HCT116 (cell line): ENCODE measurements around the gene HIGD1A. TPM values are rescaled to one million over a fixed set of nuclear protein-coding genes. Genes with fewer than 3 reads are reported as not detected.

Experiments used
- ATAC-seq: fragments of 200-7000 bp; cut with Tn5 transposase; 2 replicates; pipeline ENCODE4 v1.9.1; 2020; ENCODE audit warnings: mild to moderate bottlenecking, moderate library complexity
- BruUV-seq: library from RNA; stranded (reverse); fragments of 400-500 nt; replicated peaks from 2 replicates; lab custom pipeline; 2021; lab: Mats Ljungman, UMichigan
- CTCF ChIA-PET: fragments of 300-600 bp; sonication (Branson Sonifier 250); formaldehyde crosslinking; loops from one replicate; lab custom pipeline; 2021; ENCODE audit warnings: antibody characterized with exemption; lab: Charles Lee
- POLR2A ChIA-PET: fragments of 300-600, 350-600 bp; sonication (Branson Sonifier 250); formaldehyde crosslinking; loops from one replicate; lab custom pipeline; 2021; ENCODE audit warnings: antibody characterized with exemption; lab: Charles Lee
- RAD21 ChIA-PET, 2 experiments: fragments of 300-600 bp; sonication (Branson Sonifier 250); formaldehyde crosslinking; loops; one replicate each; lab custom pipeline; 2023; ENCODE audit warnings: low total read pairs in 2 of 2; ENCODE audit not compliant: uncharacterized antibody in 2 of 2, unreplicated experiment in 2 of 2, low non-redundant PET in 1 of 2; lab: Charles Lee
- DNase-seq: peaks from one replicate; pipeline ENCODE4 v3.0.0-alpha.2; 2010; ENCODE audit warnings: low read depth, low spot score
- H2AFZ ChIP-seq: fragments of 200-600 bp; shearing (Covaris generic), sonication (generic); 2 replicates; pipeline ENCODE4 v1.6.1; 2017; ENCODE audit warnings: low read depth, mixed run types, mixed read lengths, antibody characterized with exemption, low read length; ENCODE audit not compliant: poor library complexity, severe bottlenecking
- H3K27ac ChIP-seq: 2 replicates; pipeline ENCODE4 v1.5.1; 2012; ENCODE audit warnings: low read depth, low read length
- H3K27me3 ChIP-seq: fragments of 200-600 bp; sonication (generic); 2 replicates; pipeline ENCODE4 v1.6.1; 2016; ENCODE audit warnings: mixed run types, low read length, mixed read lengths; ENCODE audit not compliant: insufficient read depth
- H3K36me3 ChIP-seq, 2 experiments: fragments of 200-500 bp in 1 of 2; fragments of 200-600 bp in 1 of 2; sonication (Bioruptor generic) in 1 of 2; sonication (generic) in 1 of 2; 2 replicates each; pipeline versions ENCODE4 v1.5.1 to v1.6.1; 2014 to 2016; ENCODE audit warnings: low read length in 2 of 2, inconsistent platforms in 1 of 2, mixed read lengths in 1 of 2, mixed run types in 1 of 2; ENCODE audit not compliant: insufficient read depth in 2 of 2, control insufficient read depth in 1 of 2
- H3K4me1 ChIP-seq, 2 experiments: fragments of 200-600 bp in 1 of 2; sonication (generic) in 1 of 2; 2 replicates each; pipeline versions ENCODE4 v1.5.1 to v1.6.1; 2012 to 2017; ENCODE audit warnings: low read length in 2 of 2, inconsistent platforms in 1 of 2, mild to moderate bottlenecking in 1 of 2, mixed read lengths in 1 of 2, mixed run types in 1 of 2, moderate library complexity in 1 of 2; ENCODE audit not compliant: insufficient read depth in 2 of 2, control insufficient read depth in 1 of 2
- H3K4me2 ChIP-seq: fragments of 200-600 bp; sonication (generic); 2 replicates; pipeline ENCODE4 v1.6.1; 2017; ENCODE audit warnings: mixed run types, low read length, mixed read lengths
- H3K4me3 ChIP-seq, 2 experiments: fragments of 200-600 bp in 1 of 2; sonication (generic) in 1 of 2; replicated peaks in 1 of 2; 2 replicates each; pipeline ENCODE4 v1.5.1; 2011 to 2016; ENCODE audit warnings: low read length in 2 of 2, control low read depth in 1 of 2, low read depth in 1 of 2, mild to moderate bottlenecking in 1 of 2, mixed read lengths in 1 of 2, mixed run types in 1 of 2
- H3K79me2 ChIP-seq: fragments of 200-600 bp; sonication (generic); 2 replicates; pipeline ENCODE4 v1.6.1; 2017; ENCODE audit warnings: mild to moderate bottlenecking, mixed run types, low read length, moderate library complexity, mixed read lengths; ENCODE audit not compliant: insufficient read depth
- H3K9ac ChIP-seq: fragments of 200-600 bp; sonication (generic); 2 replicates; pipeline ENCODE4 v1.6.1; 2016; ENCODE audit warnings: low read length, mixed read lengths
- H3K9me2 ChIP-seq: fragments of 200-600 bp; sonication (generic), shearing (Covaris generic); 2 replicates; pipeline ENCODE4 v1.6.1; 2017; ENCODE audit warnings: mixed run types, mild to moderate bottlenecking, moderate library complexity; ENCODE audit not compliant: insufficient read depth
- H3K9me3 ChIP-seq, 2 experiments: fragments of 200-500 bp in 1 of 2; fragments of 200-600 bp in 1 of 2; sonication (Bioruptor generic) in 1 of 2; sonication (generic) in 1 of 2; 2 replicates each; pipeline ENCODE4 v1.6.1; 2014 to 2017; ENCODE audit warnings: low read length in 2 of 2, mixed read lengths in 2 of 2, inconsistent platforms in 1 of 2, low read depth in 1 of 2, mild to moderate bottlenecking in 1 of 2, mixed run types in 1 of 2, moderate library complexity in 1 of 2; ENCODE audit not compliant: control insufficient read depth in 1 of 2, insufficient read depth in 1 of 2
- H4K20me1 ChIP-seq: fragments of 200-600 bp; sonication (generic), shearing (Covaris generic); 2 replicates; pipeline ENCODE4 v1.6.1; 2017; ENCODE audit warnings: mixed run types, mild to moderate bottlenecking, moderate library complexity; ENCODE audit not compliant: insufficient read depth
- ATF3 ChIP-seq: IDR thresholded peaks from 2 replicates; pipeline ENCODE4 v1.6.1; 2012
- CBX3 ChIP-seq: IDR thresholded peaks from 2 replicates; pipeline ENCODE4 v1.6.1; 2012; ENCODE audit warnings: low read depth
- CEBPB ChIP-seq: IDR thresholded peaks from 2 replicates; pipeline ENCODE4 v1.6.1; 2012; ENCODE audit warnings: low read depth
- EGR1 ChIP-seq: IDR thresholded peaks from 2 replicates; pipeline ENCODE4 v1.6.1; 2012; ENCODE audit warnings: low read depth
- EZH2 ChIP-seq: fragments of 200-600 bp; sonication (generic); IDR thresholded peaks from 2 replicates; pipeline ENCODE4 v1.6.1; 2017; ENCODE audit warnings: antibody characterized with exemption, mixed run types
- EZH2phosphoT487 ChIP-seq: fragments of 200-600 bp; IDR thresholded peaks from 2 replicates; pipeline ENCODE4 v1.6.1; 2018; ENCODE audit warnings: antibody characterized with exemption, borderline replicate concordance
- FOSL1 ChIP-seq: IDR thresholded peaks from 2 replicates; pipeline ENCODE4 v1.6.1; 2012; ENCODE audit warnings: low read depth
- JUND ChIP-seq: IDR thresholded peaks from 2 replicates; pipeline ENCODE4 v1.6.1; 2012
- POLR2A ChIP-seq: IDR thresholded peaks from 2 replicates; pipeline ENCODE4 v1.7.0; 2011; ENCODE audit warnings: borderline replicate concordance; ENCODE audit not compliant: insufficient read depth, insufficient read length; ENCODE audit errors: extremely low read depth
- POLR2AphosphoS5 ChIP-seq: IDR thresholded peaks from 2 replicates; pipeline ENCODE4 v1.6.1; 2011; ENCODE audit warnings: mild to moderate bottlenecking, low read depth, low read length, moderate library complexity
- RAD21 ChIP-seq: IDR thresholded peaks from 2 replicates; pipeline ENCODE4 v1.6.1; 2012; ENCODE audit warnings: low read depth, mild to moderate bottlenecking
- SIN3A ChIP-seq: IDR thresholded peaks from 2 replicates; pipeline ENCODE4 v1.6.1; 2012; ENCODE audit warnings: low read depth
- SP1 ChIP-seq: IDR thresholded peaks from 2 replicates; pipeline ENCODE4 v1.6.1; 2012; ENCODE audit warnings: low read depth
- TCF7L2 ChIP-seq: IDR thresholded peaks from 2 replicates; pipeline ENCODE4 v1.7.0; 2011; ENCODE audit warnings: borderline replicate concordance, inconsistent platforms; ENCODE audit not compliant: insufficient read depth, insufficient read length; ENCODE audit errors: extremely low read depth
- YY1 ChIP-seq: IDR thresholded peaks from 2 replicates; pipeline ENCODE4 v1.6.1; 2011; ENCODE audit warnings: low read length, low read depth, moderate library complexity, mild to moderate bottlenecking; ENCODE audit not compliant: insufficient replicate concordance; ENCODE audit errors: extremely low read depth
- ZFX ChIP-seq: fragments of 450-650 bp; IDR thresholded peaks from 2 replicates; pipeline ENCODE4 v1.6.1; 2017
- intact Hi-C: fragments of 100-400 bp; cut with micrococcal nuclease; formaldehyde crosslinking; loops from 2 replicates; pipeline ENCODE4 v1.10.0; 2022
- total RNA-seq: library from RNA; stranded (reverse); gene quantifications from one replicate; pipeline ENCODE4 v1.2.1, GENCODE V29; 2021; ENCODE audit not compliant: unreplicated experiment
- TF ChIP-seq, protein P1 (sequence below), 3 experiments: fragments of 200-600 bp in 1 of 3; sonication (generic) in 1 of 3; IDR thresholded peaks in 2 of 3; conservative IDR thresholded peaks in 1 of 3; 2 replicates each; pipeline ENCODE4 v1.5.1; 2012 to 2017; ENCODE audit warnings: low read depth in 2 of 3, low read length in 2 of 3, antibody characterized with exemption in 1 of 3, borderline replicate concordance in 1 of 3, control low read depth in 1 of 3, mild to moderate bottlenecking in 1 of 3, mixed read lengths in 1 of 3, mixed run types in 1 of 3, moderate library complexity in 1 of 3; ENCODE audit not compliant: insufficient read depth in 1 of 3
- TF ChIP-seq, protein P2 (sequence below): IDR thresholded peaks from 2 replicates; pipeline ENCODE4 v1.6.1; 2012; ENCODE audit warnings: low read depth

Gene HIGD1A
- total RNA-seq, 1 experiment from 2014 or later = 71.2 TPM

GRCh38 chr3:42778644-42779043 is 25.6 kb downstream of the HIGD1A start (continued):
- TF ChIP-seq EZH2 (no peak), SP1 (no peak), ATF3 (no peak), FOSL1 (no peak), YY1 (no peak)

- Histone ChIP-seq H3K4me3 (no peak overlapping the region), H3K36me3 (peaks cover 0 to 4% of the 10 kb centered on the region in 2 experiments; a peak in 1 of 4 replicates)
- RAD21 ChIA-PET = no interaction called here
These were observed 30.9 kb downstream of the HIGD1A start for GRCh38 chr3:42773409-42773751.

More at GRCh38 chr3:42773409-42773751, 30.9 kb downstream of the HIGD1A start:
- Histone ChIP-seq H4K20me1 (no peaks in the 10 kb centered on the region), H3K9me3 (no peaks in the 10 kb centered on the region), H3K27ac (no peak overlapping the region), H3K4me1 (no peaks in the 10 kb centered on the region), H3K79me2 (no peaks in the 10 kb centered on the region), H3K27me3 (no peaks in the 10 kb centered on the region), H2AFZ (no peak overlapping the region), H3K9me2 (no peaks in the 10 kb centered on the region), H3K9ac (no peak overlapping the region), H3K4me2 (no peak overlapping the region)
- intact Hi-C loops = no loop called here
- BruUV-seq = no TSS peak
- no peak for ATAC-seq
- CTCF ChIA-PET = no interaction called here
- POLR2A ChIA-PET = no interaction called here
- no peak for DNase-seq
- TF ChIP-seq SP1 (no peak), EGR1 (no peak), CBX3 (no peak), POLR2AphosphoS5 (no peak), RAD21 (no peak), TCF7L2 (no peak), ZFX (no peak), SIN3A (no peak), POLR2A (no peak), CEBPB (no peak), ATF3 (no peak), EZH2 (no peak), FOSL1 (no peak), JUND (no peak), EZH2phosphoT487 (no peak)
- TF ChIP-seq, protein P1, sequence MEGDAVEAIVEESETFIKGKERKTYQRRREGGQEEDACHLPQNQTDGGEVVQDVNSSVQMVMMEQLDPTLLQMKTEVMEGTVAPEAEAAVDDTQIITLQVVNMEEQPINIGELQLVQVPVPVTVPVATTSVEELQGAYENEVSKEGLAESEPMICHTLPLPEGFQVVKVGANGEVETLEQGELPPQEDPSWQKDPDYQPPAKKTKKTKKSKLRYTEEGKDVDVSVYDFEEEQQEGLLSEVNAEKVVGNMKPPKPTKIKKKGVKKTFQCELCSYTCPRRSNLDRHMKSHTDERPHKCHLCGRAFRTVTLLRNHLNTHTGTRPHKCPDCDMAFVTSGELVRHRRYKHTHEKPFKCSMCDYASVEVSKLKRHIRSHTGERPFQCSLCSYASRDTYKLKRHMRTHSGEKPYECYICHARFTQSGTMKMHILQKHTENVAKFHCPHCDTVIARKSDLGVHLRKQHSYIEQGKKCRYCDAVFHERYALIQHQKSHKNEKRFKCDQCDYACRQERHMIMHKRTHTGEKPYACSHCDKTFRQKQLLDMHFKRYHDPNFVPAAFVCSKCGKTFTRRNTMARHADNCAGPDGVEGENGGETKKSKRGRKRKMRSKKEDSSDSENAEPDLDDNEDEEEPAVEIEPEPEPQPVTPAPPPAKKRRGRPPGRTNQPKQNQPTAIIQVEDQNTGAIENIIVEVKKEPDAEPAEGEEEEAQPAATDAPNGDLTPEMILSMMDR (IDR thresholded peaks at IDR 0.05 in 2 of 3, conservative IDR thresholded peaks at IDR 0.05 in 1 of 3; ENCODE audit: borderline replicate concordance in 1 of 3, insufficient read depth in 1 of 3, low read depth in 2 of 3, low read length in 2 of 3) = no peak
- TF ChIP-seq, protein P2, sequence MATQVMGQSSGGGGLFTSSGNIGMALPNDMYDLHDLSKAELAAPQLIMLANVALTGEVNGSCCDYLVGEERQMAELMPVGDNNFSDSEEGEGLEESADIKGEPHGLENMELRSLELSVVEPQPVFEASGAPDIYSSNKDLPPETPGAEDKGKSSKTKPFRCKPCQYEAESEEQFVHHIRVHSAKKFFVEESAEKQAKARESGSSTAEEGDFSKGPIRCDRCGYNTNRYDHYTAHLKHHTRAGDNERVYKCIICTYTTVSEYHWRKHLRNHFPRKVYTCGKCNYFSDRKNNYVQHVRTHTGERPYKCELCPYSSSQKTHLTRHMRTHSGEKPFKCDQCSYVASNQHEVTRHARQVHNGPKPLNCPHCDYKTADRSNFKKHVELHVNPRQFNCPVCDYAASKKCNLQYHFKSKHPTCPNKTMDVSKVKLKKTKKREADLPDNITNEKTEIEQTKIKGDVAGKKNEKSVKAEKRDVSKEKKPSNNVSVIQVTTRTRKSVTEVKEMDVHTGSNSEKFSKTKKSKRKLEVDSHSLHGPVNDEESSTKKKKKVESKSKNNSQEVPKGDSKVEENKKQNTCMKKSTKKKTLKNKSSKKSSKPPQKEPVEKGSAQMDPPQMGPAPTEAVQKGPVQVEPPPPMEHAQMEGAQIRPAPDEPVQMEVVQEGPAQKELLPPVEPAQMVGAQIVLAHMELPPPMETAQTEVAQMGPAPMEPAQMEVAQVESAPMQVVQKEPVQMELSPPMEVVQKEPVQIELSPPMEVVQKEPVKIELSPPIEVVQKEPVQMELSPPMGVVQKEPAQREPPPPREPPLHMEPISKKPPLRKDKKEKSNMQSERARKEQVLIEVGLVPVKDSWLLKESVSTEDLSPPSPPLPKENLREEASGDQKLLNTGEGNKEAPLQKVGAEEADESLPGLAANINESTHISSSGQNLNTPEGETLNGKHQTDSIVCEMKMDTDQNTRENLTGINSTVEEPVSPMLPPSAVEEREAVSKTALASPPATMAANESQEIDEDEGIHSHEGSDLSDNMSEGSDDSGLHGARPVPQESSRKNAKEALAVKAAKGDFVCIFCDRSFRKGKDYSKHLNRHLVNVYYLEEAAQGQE = no peak
